ENCODE results near the gene XRN2. TPM values are rescaled to one million over a fixed set of nuclear protein-coding genes. Genes with fewer than 3 reads are reported as not detected.

XRN2 gene
- total RNA-seq: 66.7 and 67.0 TPM in 2 replicates
- long read RNA-seq, transcript XRN2-201 (30 exons, 3,437 nt): major isoform, 293 of 735 reads
- long read RNA-seq, partial matches to known transcripts: 376 of 735 reads
- long read RNA-seq, other reads (novel, unspliced or antisense): 66 of 735 reads

- Mint-ChIP-seq H3K36me3 (ENCODE audit: unreplicated experiment) (peaks cover 4% of the 10 kb centered on the region), H3K27me3 (ENCODE audit: unreplicated experiment) (peaks cover 19% of the 10 kb centered on the region), H3K4me3 (ENCODE audit: unreplicated experiment) (peak within 1 kb of the TSS; percentile 97), H3K27ac (ENCODE audit: unreplicated experiment) (peak within 1 kb of the TSS; percentile 99), H3K9me3 (ENCODE audit: unreplicated experiment) (no peaks in the 10 kb centered on the region), H3K4me1 (ENCODE audit: unreplicated experiment) (peaks cover 20% of the 10 kb centered on the region)
- TF ChIP-seq, protein P1, sequence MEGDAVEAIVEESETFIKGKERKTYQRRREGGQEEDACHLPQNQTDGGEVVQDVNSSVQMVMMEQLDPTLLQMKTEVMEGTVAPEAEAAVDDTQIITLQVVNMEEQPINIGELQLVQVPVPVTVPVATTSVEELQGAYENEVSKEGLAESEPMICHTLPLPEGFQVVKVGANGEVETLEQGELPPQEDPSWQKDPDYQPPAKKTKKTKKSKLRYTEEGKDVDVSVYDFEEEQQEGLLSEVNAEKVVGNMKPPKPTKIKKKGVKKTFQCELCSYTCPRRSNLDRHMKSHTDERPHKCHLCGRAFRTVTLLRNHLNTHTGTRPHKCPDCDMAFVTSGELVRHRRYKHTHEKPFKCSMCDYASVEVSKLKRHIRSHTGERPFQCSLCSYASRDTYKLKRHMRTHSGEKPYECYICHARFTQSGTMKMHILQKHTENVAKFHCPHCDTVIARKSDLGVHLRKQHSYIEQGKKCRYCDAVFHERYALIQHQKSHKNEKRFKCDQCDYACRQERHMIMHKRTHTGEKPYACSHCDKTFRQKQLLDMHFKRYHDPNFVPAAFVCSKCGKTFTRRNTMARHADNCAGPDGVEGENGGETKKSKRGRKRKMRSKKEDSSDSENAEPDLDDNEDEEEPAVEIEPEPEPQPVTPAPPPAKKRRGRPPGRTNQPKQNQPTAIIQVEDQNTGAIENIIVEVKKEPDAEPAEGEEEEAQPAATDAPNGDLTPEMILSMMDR (IDR thresholded peaks at IDR 0.05): peak; percentile 29
- DNase-seq (ENCODE audit: extremely low spot score, unreplicated experiment): peak; percentile 97
Measured at GRCh38 chr20:21303061-21303871, at the start of gene XRN2. TSS of gene XRN2 (plus strand) at chr20:21303331. CDS start at chr20:21303399, 68 bp downstream.

- H3K4me1 Mint-ChIP-seq (ENCODE audit: unreplicated experiment): no peaks in the 10 kb centered on the region
- H3K27ac Mint-ChIP-seq (ENCODE audit: unreplicated experiment): no peak overlapping the region
- no peak for DNase-seq (ENCODE audit: extremely low spot score, unreplicated experiment)
- no peaks in the 10 kb centered on the region for H3K36me3 Mint-ChIP-seq (ENCODE audit: unreplicated experiment)
- H3K27me3 Mint-ChIP-seq (ENCODE audit: unreplicated experiment): peaks cover 6% of the 10 kb centered on the region
- H3K4me3 Mint-ChIP-seq (ENCODE audit: unreplicated experiment): no peak overlapping the region
- no peaks in the 10 kb centered on the region for H3K9me3 Mint-ChIP-seq (ENCODE audit: unreplicated experiment)
- TF ChIP-seq, protein P1 (IDR thresholded peaks at IDR 0.05): no peak
Measured at GRCh38 chr20:21257192-21257591, 45.9 kb upstream of the XRN2 start.

DNA sequence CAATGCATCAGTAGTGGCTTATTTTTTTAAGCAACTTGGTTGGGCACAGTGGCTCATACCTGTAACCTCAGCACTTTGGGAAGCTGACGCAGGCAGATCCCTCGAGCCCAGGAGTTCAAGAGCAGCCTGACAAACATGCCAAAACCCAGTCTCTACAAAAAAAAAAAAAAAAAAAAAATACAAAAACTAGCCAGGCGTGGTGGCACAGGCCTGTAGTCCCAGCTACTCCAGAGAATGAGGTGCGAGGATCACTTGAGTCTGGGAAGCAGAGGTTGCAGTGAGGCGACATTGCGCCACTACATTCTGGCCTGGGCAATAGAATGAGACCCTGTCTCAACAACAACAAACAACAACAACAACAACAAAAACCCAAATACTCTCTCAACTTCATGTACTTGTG, 44.7 kb upstream of the XRN2 start:
- TF ChIP-seq, protein P1 (IDR thresholded peaks at IDR 0.05): no peak
- Mint-ChIP-seq H3K4me1 (ENCODE audit: unreplicated experiment) (no peaks in the 10 kb centered on the region), H3K9me3 (ENCODE audit: unreplicated experiment) (no peaks in the 10 kb centered on the region), H3K36me3 (ENCODE audit: unreplicated experiment) (no peaks in the 10 kb centered on the region), H3K27me3 (ENCODE audit: unreplicated experiment) (peaks cover 8% of the 10 kb centered on the region), H3K27ac (ENCODE audit: unreplicated experiment) (no peak overlapping the region), H3K4me3 (ENCODE audit: unreplicated experiment) (no peak overlapping the region)
- no peak for DNase-seq (ENCODE audit: extremely low spot score, unreplicated experiment)

- H3K4me1 Mint-ChIP-seq (ENCODE audit: unreplicated experiment): no peaks in the 10 kb centered on the region
- H3K27me3 Mint-ChIP-seq (ENCODE audit: unreplicated experiment): peaks cover 8% of the 10 kb centered on the region
- DNase-seq (ENCODE audit: extremely low spot score, unreplicated experiment): no peak
- no peak overlapping the region for H3K27ac Mint-ChIP-seq (ENCODE audit: unreplicated experiment)
- H3K9me3 Mint-ChIP-seq (ENCODE audit: unreplicated experiment): no peaks in the 10 kb centered on the region
- no peaks in the 10 kb centered on the region for H3K36me3 Mint-ChIP-seq (ENCODE audit: unreplicated experiment)
- TF ChIP-seq, protein P1 (IDR thresholded peaks at IDR 0.05): no peak
- H3K4me3 Mint-ChIP-seq (ENCODE audit: unreplicated experiment): no peak overlapping the region
Measured at GRCh38 chr20:21259346-21259745, 43.8 kb upstream of the XRN2 start.

DNA sequence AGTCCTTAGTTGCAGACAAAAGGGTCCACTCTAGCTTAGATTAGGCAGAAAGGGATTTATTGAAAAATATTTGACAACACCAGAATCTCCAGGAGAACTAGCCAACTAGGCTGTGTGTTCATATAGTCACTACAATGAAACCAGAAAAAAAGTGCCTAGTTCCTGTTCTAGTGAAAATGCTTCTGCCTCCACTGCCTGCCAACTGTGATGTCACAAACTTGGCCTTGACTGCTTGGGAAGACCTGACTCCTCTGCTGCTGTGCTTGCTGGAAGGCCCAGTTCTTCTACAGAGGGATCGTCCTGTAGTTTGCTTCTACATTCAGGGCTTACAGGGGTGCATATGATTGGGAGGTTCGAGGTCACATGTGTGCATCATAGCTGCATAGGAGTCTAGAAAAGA, 40.3 kb upstream of the XRN2 start:
- Mint-ChIP-seq H3K36me3 (ENCODE audit: unreplicated experiment) (no peaks in the 10 kb centered on the region), H3K4me1 (ENCODE audit: unreplicated experiment) (no peaks in the 10 kb centered on the region), H3K4me3 (ENCODE audit: unreplicated experiment) (no peak overlapping the region), H3K9me3 (ENCODE audit: unreplicated experiment) (no peaks in the 10 kb centered on the region), H3K27ac (ENCODE audit: unreplicated experiment) (no peak overlapping the region), H3K27me3 (ENCODE audit: unreplicated experiment) (peaks cover 8% of the 10 kb centered on the region)
- no peak for DNase-seq (ENCODE audit: extremely low spot score, unreplicated experiment)
- TF ChIP-seq, protein P1 (IDR thresholded peaks at IDR 0.05): no peak
